Panc1 (cell line): ENCODE results near the gene RNF4. TPM values are rescaled to one million over a fixed set of nuclear protein-coding genes. Genes with fewer than 3 reads are reported as not detected.

Experiments used
- ATAC-seq: fragments of 200-7000 bp; cut with Tn5 transposase; 2 replicates; pipeline ENCODE4 v1.9.1; 2020; ENCODE audit warnings: mild to moderate bottlenecking, moderate library complexity
- BruUV-seq: library from RNA; stranded (reverse); fragments of 400-500 nt; replicated peaks from 2 replicates; lab custom pipeline; 2021; lab: Mats Ljungman, UMichigan
- CTCF ChIA-PET: fragments of 300-600 bp; sonication (Branson Sonifier 250); formaldehyde crosslinking; loops from one replicate; lab custom pipeline; 2022; ENCODE audit warnings: antibody characterized with exemption; lab: Charles Lee
- POLR2A ChIA-PET: fragments of 300-600 bp; sonication (Branson Sonifier 250); formaldehyde crosslinking; loops from one replicate; lab custom pipeline; 2022; ENCODE audit warnings: antibody characterized with exemption; lab: Charles Lee
- DNase-seq: peaks from one replicate; pipeline ENCODE4 v3.0.0-alpha.2; 2010; ENCODE audit warnings: low read depth, low spot score
- H3K27ac ChIP-seq: 2 replicates; pipeline ENCODE4 v1.5.1; 2011; ENCODE audit warnings: mild to moderate bottlenecking, low read length, inconsistent platforms
- H3K27me3 ChIP-seq: fragments of 200-500 bp; sonication (Bioruptor generic); 2 replicates; pipeline ENCODE4 v1.6.0; 2014; ENCODE audit warnings: low read length, inconsistent platforms; ENCODE audit not compliant: control insufficient read depth, insufficient read depth
- H3K36me3 ChIP-seq: fragments of 200-500 bp; sonication (Bioruptor generic); 2 replicates; pipeline ENCODE4 v1.5.1; 2014; ENCODE audit warnings: inconsistent platforms, mild to moderate bottlenecking, low read length, moderate library complexity; ENCODE audit not compliant: control insufficient read depth, insufficient read depth
- H3K4me1 ChIP-seq: 2 replicates; pipeline ENCODE4 v1.5.1; 2011; ENCODE audit warnings: inconsistent platforms, mild to moderate bottlenecking, low read length, moderate library complexity; ENCODE audit not compliant: control insufficient read depth, insufficient read depth
- H3K4me3 ChIP-seq, 2 experiments: 2 replicates each; pipeline ENCODE4 v1.5.1; 2011 to 2012; ENCODE audit warnings: low read depth in 2 of 2, low read length in 2 of 2, mild to moderate bottlenecking in 2 of 2, inconsistent platforms in 1 of 2, moderate library complexity in 1 of 2
- H3K9me3 ChIP-seq: fragments of 200-500 bp; sonication (Bioruptor generic); 2 replicates; pipeline ENCODE4 v1.5.1; 2014; ENCODE audit warnings: low read depth, mild to moderate bottlenecking, inconsistent platforms, low read length, moderate library complexity; ENCODE audit not compliant: control insufficient read depth, insufficient read depth
- POLR2AphosphoS5 ChIP-seq: IDR thresholded peaks from 2 replicates; pipeline ENCODE4 v1.6.1; 2012; ENCODE audit warnings: mild to moderate bottlenecking, low read depth, low read length, moderate library complexity
- SIN3A ChIP-seq: IDR thresholded peaks from 2 replicates; pipeline ENCODE4 v1.6.1; 2012; ENCODE audit warnings: low read depth, mild to moderate bottlenecking, low read length, moderate library complexity, borderline replicate concordance; ENCODE audit not compliant: insufficient read depth
- TCF7L2 ChIP-seq: IDR thresholded peaks from 2 replicates; pipeline ENCODE4 v1.6.1; 2011; ENCODE audit warnings: mild to moderate bottlenecking, low read depth, low read length, inconsistent platforms
- in situ Hi-C: cut with HindIII; loops from 2 replicates; pipeline ENCODE4 v1.10.0; 2016; ENCODE audit warnings: low sequenced_read_pairs, low pct_unique_long_range_greater_than_20kb
- intact Hi-C: fragments of 100-400 bp; cut with micrococcal nuclease; formaldehyde crosslinking; loops from one replicate; pipeline ENCODE4 v1.10.0; 2022; ENCODE audit not compliant: unreplicated experiment
- total RNA-seq: library from RNA; stranded (reverse); gene quantifications from one replicate; pipeline ENCODE4 v1.2.1, GENCODE V29; 2021; ENCODE audit not compliant: unreplicated experiment
- TF ChIP-seq, protein P1 (sequence below), 2 experiments: IDR thresholded peaks; 2 replicates each; pipeline ENCODE4 v1.6.1; 2011 to 2012; ENCODE audit warnings: low read depth in 2 of 2, control low read depth in 1 of 2, low read length in 1 of 2, mild to moderate bottlenecking in 1 of 2, moderate library complexity in 1 of 2; ENCODE audit not compliant: insufficient read depth in 1 of 2
- TF ChIP-seq, protein P2 (sequence below): fragments of 450-650 bp; IDR thresholded peaks from 2 replicates; pipeline ENCODE4 v1.5.1; 2017; ENCODE audit warnings: mild to moderate bottlenecking

RNF4 gene
- total RNA-seq, 1 experiment from 2014 or later = 55.0 TPM

DNA sequence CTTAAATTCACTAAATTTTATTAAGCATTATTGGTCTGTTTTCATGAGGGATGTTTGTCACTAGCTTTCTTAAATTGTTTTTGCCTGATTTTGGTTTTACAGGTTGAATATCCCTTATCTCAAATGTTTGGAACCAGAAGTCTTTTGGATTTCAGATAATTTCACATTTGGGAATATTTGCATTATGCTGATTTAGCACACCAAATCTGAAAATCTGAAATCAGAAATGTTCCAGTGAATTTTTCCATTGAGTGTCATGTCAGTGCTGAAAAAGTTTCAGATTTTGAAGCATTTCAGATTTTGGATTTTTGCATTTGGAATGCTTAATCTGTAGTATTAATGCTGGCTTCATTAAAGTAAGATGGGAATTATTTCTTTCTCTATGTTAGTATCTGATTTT, 82.2 kb downstream of the RNF4 start:
- POLR2A ChIA-PET = no interaction called here

DNA sequence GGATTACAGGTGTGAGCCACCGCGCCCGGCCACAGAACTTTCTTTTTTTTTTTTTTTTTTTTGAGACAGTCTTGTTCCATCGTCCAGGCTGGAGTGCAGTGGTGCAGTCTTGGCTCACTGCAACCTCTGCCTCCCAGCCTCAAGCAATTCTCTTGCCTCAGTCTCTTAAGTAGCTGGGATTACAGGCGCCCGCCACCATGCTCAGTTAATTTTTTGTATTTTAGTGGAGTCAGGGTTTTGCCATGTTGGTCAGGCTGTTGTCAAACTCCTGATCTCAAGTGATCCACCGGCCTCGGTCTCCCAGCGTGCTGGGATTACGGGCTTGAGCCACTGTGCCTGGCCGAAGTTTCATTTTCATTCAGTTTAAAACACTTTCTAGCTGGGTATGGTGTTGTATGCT, 83.9 kb downstream of the RNF4 start:
- no peaks in the 10 kb centered on the region; the same call in 1 of the 2 replicates for H3K4me1 ChIP-seq
- H3K4me3 ChIP-seq = no peak overlapping the region
- H3K27ac ChIP-seq = no peak overlapping the region
- no TSS peak for BruUV-seq
- CTCF ChIA-PET = no interaction called here
- no peak for DNase-seq
- H3K36me3 ChIP-seq = no peaks in the 10 kb centered on the region
- ATAC-seq = no peak
- no peaks in the 10 kb centered on the region for H3K27me3 ChIP-seq
- no peaks in the 10 kb centered on the region for H3K9me3 ChIP-seq
- POLR2A ChIA-PET = no interaction called here
- in situ Hi-C loops (no loop called here), intact Hi-C loops (no loop called here)
- TF ChIP-seq TCF7L2 = no peak
- TF ChIP-seq POLR2AphosphoS5 = no peak
- TF ChIP-seq, protein P1, sequence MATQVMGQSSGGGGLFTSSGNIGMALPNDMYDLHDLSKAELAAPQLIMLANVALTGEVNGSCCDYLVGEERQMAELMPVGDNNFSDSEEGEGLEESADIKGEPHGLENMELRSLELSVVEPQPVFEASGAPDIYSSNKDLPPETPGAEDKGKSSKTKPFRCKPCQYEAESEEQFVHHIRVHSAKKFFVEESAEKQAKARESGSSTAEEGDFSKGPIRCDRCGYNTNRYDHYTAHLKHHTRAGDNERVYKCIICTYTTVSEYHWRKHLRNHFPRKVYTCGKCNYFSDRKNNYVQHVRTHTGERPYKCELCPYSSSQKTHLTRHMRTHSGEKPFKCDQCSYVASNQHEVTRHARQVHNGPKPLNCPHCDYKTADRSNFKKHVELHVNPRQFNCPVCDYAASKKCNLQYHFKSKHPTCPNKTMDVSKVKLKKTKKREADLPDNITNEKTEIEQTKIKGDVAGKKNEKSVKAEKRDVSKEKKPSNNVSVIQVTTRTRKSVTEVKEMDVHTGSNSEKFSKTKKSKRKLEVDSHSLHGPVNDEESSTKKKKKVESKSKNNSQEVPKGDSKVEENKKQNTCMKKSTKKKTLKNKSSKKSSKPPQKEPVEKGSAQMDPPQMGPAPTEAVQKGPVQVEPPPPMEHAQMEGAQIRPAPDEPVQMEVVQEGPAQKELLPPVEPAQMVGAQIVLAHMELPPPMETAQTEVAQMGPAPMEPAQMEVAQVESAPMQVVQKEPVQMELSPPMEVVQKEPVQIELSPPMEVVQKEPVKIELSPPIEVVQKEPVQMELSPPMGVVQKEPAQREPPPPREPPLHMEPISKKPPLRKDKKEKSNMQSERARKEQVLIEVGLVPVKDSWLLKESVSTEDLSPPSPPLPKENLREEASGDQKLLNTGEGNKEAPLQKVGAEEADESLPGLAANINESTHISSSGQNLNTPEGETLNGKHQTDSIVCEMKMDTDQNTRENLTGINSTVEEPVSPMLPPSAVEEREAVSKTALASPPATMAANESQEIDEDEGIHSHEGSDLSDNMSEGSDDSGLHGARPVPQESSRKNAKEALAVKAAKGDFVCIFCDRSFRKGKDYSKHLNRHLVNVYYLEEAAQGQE (IDR thresholded peaks at IDR 0.05; ENCODE audit: insufficient read depth in 1 of 2, low read depth in 2 of 2, low read length in 1 of 2) = no peak
- TF ChIP-seq, protein P2, sequence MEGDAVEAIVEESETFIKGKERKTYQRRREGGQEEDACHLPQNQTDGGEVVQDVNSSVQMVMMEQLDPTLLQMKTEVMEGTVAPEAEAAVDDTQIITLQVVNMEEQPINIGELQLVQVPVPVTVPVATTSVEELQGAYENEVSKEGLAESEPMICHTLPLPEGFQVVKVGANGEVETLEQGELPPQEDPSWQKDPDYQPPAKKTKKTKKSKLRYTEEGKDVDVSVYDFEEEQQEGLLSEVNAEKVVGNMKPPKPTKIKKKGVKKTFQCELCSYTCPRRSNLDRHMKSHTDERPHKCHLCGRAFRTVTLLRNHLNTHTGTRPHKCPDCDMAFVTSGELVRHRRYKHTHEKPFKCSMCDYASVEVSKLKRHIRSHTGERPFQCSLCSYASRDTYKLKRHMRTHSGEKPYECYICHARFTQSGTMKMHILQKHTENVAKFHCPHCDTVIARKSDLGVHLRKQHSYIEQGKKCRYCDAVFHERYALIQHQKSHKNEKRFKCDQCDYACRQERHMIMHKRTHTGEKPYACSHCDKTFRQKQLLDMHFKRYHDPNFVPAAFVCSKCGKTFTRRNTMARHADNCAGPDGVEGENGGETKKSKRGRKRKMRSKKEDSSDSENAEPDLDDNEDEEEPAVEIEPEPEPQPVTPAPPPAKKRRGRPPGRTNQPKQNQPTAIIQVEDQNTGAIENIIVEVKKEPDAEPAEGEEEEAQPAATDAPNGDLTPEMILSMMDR = no peak
- no peak for TF ChIP-seq SIN3A

More for the DNA sequence above, 82.2 kb downstream of the RNF4 start:
- ATAC-seq (no peak), DNase-seq (no peak)
- no peak overlapping the region for H3K27ac ChIP-seq
- no peaks in the 10 kb centered on the region for H3K9me3 ChIP-seq
- CTCF ChIA-PET = no interaction called here
- TF ChIP-seq, protein P1 (IDR thresholded peaks at IDR 0.05; ENCODE audit: insufficient read depth in 1 of 2, low read depth in 2 of 2, low read length in 1 of 2) = no peak
- no peak for TF ChIP-seq TCF7L2
- no peak for TF ChIP-seq POLR2AphosphoS5
- no peaks in the 10 kb centered on the region for H3K36me3 ChIP-seq
- H3K27me3 ChIP-seq = no peaks in the 10 kb centered on the region
- BruUV-seq = no TSS peak
- no peaks in the 10 kb centered on the region; the same call in 1 of the 2 replicates for H3K4me1 ChIP-seq
- no peak overlapping the region for H3K4me3 ChIP-seq
- in situ Hi-C loops = no loop called here
- intact Hi-C loops = no loop called here
